ENCODE results near the gene SLC22A1.
"Not testable (repeated sequence)": the region's sequence is repeated elsewhere in the genome, so short reads cannot be mapped to it uniquely, and the experiment has no call there.

SLC22A1 gene

GRCh38 chr6:160110586-160111123 lies 11.0 kb upstream of the SLC22A1 start:
- Histone ChIP-seq H3K9ac (ENCODE audit: low read length) (no peak overlapping the region), H3K36me3 (ENCODE audit: control insufficient read depth, insufficient read depth, low read length) (peaks cover 8% of the 10 kb centered on the region)

GRCh38 chr6:160111806-160112205 lies 9.8 kb upstream of the SLC22A1 start:
- Histone ChIP-seq H3K4me1 (ENCODE audit: control insufficient read depth, insufficient read depth, low read length) (peaks cover 9% of the 10 kb centered on the region), H3K27ac (ENCODE audit: low read depth, low read length) (no peak overlapping the region), H3K9me3 (ENCODE audit: control insufficient read depth, insufficient read depth, low read depth, low read length) (peaks cover 2% of the 10 kb centered on the region; the same call in 1 of the 2 replicates), H3K27me3 (ENCODE audit: control insufficient read depth, insufficient read depth, low read length) (no peaks in the 10 kb centered on the region), H3K4me3 (ENCODE audit: low read depth, low read length) (no peak overlapping the region), H3K9ac (ENCODE audit: low read length) (no peak overlapping the region), H3K36me3 (ENCODE audit: control insufficient read depth, insufficient read depth, low read length) (peaks cover 4% of the 10 kb centered on the region; the same call in 1 of the 2 replicates)

More at GRCh38 chr6:160110586-160111123, 11.0 kb upstream of the SLC22A1 start:
- no peak overlapping the region for H3K27ac ChIP-seq (ENCODE audit: low read depth, low read length)
- H3K9me3 ChIP-seq (ENCODE audit: control insufficient read depth, insufficient read depth, low read depth, low read length): no peaks in the 10 kb centered on the region
- H3K4me3 ChIP-seq (ENCODE audit: low read depth, low read length): no peak overlapping the region
- H3K4me1 ChIP-seq (ENCODE audit: control insufficient read depth, insufficient read depth, low read length): peaks cover 9% of the 10 kb centered on the region
- no peaks in the 10 kb centered on the region for H3K27me3 ChIP-seq (ENCODE audit: control insufficient read depth, insufficient read depth, low read length)

GRCh38 chr6:160112628-160113299 lies 8.9 kb upstream of the SLC22A1 start:
- no peak overlapping the region for H3K27ac ChIP-seq (ENCODE audit: low read depth, low read length)
- peaks cover 4% of the 10 kb centered on the region; the same call in 1 of the 2 replicates for H3K36me3 ChIP-seq (ENCODE audit: control insufficient read depth, insufficient read depth, low read length)
- H3K4me1 ChIP-seq (ENCODE audit: control insufficient read depth, insufficient read depth, low read length): peaks cover 9% of the 10 kb centered on the region
- H3K9ac ChIP-seq (ENCODE audit: low read length): no peak overlapping the region
- H3K4me3 ChIP-seq (ENCODE audit: low read depth, low read length): no peak overlapping the region
- H3K9me3 ChIP-seq (ENCODE audit: control insufficient read depth, insufficient read depth, low read depth, low read length): peaks cover 11% of the 10 kb centered on the region
- H3K27me3 ChIP-seq (ENCODE audit: control insufficient read depth, insufficient read depth, low read length): no peaks in the 10 kb centered on the region

GRCh38 chr6:160114536-160114935 lies 7.1 kb upstream of the SLC22A1 start:
- not testable (repeated sequence) for H3K27ac ChIP-seq (ENCODE audit: low read depth, low read length); H3K4me1 ChIP-seq (ENCODE audit: control insufficient read depth, insufficient read depth, low read length); H3K27me3 ChIP-seq (ENCODE audit: control insufficient read depth, insufficient read depth, low read length); H3K36me3 ChIP-seq (ENCODE audit: control insufficient read depth, insufficient read depth, low read length); H3K4me3 ChIP-seq (ENCODE audit: low read depth, low read length); H3K9ac ChIP-seq (ENCODE audit: low read length)
- H3K9me3 ChIP-seq (ENCODE audit: control insufficient read depth, insufficient read depth, low read depth, low read length): peaks cover 22% of the 10 kb centered on the region

- Histone ChIP-seq H3K9ac (ENCODE audit: low read length) (no peak overlapping the region), H3K4me3 (ENCODE audit: low read depth, low read length) (no peak overlapping the region), H3K4me1 (ENCODE audit: control insufficient read depth, insufficient read depth, low read length) (peaks cover 9% of the 10 kb centered on the region), H3K36me3 (ENCODE audit: control insufficient read depth, insufficient read depth, low read length) (peaks cover 5% of the 10 kb centered on the region; the same call in 1 of the 2 replicates), H3K27ac (ENCODE audit: low read depth, low read length) (no peak overlapping the region), H3K9me3 (ENCODE audit: control insufficient read depth, insufficient read depth, low read depth, low read length) (peaks cover 22% of the 10 kb centered on the region), H3K27me3 (ENCODE audit: control insufficient read depth, insufficient read depth, low read length) (no peaks in the 10 kb centered on the region)
Observed at GRCh38 chr6:160115421-160115820, 6.2 kb upstream of the SLC22A1 start.

GRCh38 chr6:160116411-160116810 lies 5.2 kb upstream of the SLC22A1 start:
- Histone ChIP-seq H3K27me3 (ENCODE audit: control insufficient read depth, insufficient read depth, low read length) (no peaks in the 10 kb centered on the region), H3K4me1 (ENCODE audit: control insufficient read depth, insufficient read depth, low read length) (peaks cover 8% of the 10 kb centered on the region), H3K4me3 (ENCODE audit: low read depth, low read length) (no peak overlapping the region), H3K9ac (ENCODE audit: low read length) (no peak overlapping the region), H3K9me3 (ENCODE audit: control insufficient read depth, insufficient read depth, low read depth, low read length) (peaks cover 22% of the 10 kb centered on the region), H3K27ac (ENCODE audit: low read depth, low read length) (no peak overlapping the region), H3K36me3 (ENCODE audit: control insufficient read depth, insufficient read depth, low read length) (peaks cover 5% of the 10 kb centered on the region; the same call in 1 of the 2 replicates)

- H3K9ac ChIP-seq (ENCODE audit: low read length): no peak overlapping the region
- peaks cover 2% of the 10 kb centered on the region; the same call in 1 of the 2 replicates for H3K4me1 ChIP-seq (ENCODE audit: control insufficient read depth, insufficient read depth, low read length)
- H3K9me3 ChIP-seq (ENCODE audit: control insufficient read depth, insufficient read depth, low read depth, low read length): peaks cover 22% of the 10 kb centered on the region
- peaks cover 5% of the 10 kb centered on the region; the same call in 1 of the 2 replicates for H3K36me3 ChIP-seq (ENCODE audit: control insufficient read depth, insufficient read depth, low read length)
- no peak overlapping the region for H3K27ac ChIP-seq (ENCODE audit: low read depth, low read length)
- H3K4me3 ChIP-seq (ENCODE audit: low read depth, low read length): no peak overlapping the region
- H3K27me3 ChIP-seq (ENCODE audit: control insufficient read depth, insufficient read depth, low read length): no peaks in the 10 kb centered on the region
Observed at GRCh38 chr6:160117137-160117536, 4.5 kb upstream of the SLC22A1 start.

GRCh38 chr6:160118620-160119229 lies 2.9 kb upstream of the SLC22A1 start:
- Histone ChIP-seq H3K27me3 (ENCODE audit: control insufficient read depth, insufficient read depth, low read length) (no peaks in the 10 kb centered on the region), H3K9me3 (ENCODE audit: control insufficient read depth, insufficient read depth, low read depth, low read length) (peaks cover 22% of the 10 kb centered on the region), H3K4me1 (ENCODE audit: control insufficient read depth, insufficient read depth, low read length) (no peaks in the 10 kb centered on the region), H3K36me3 (ENCODE audit: control insufficient read depth, insufficient read depth, low read length) (peaks cover 5% of the 10 kb centered on the region; the same call in 1 of the 2 replicates), H3K4me3 (ENCODE audit: low read depth, low read length) (no peak overlapping the region), H3K27ac (ENCODE audit: low read depth, low read length) (no peak overlapping the region), H3K9ac (ENCODE audit: low read length) (no peak overlapping the region)

GRCh38 chr6:160120087-160120486 lies 1.5 kb upstream of the SLC22A1 start:
- peaks cover 22% of the 10 kb centered on the region for H3K9me3 ChIP-seq (ENCODE audit: control insufficient read depth, insufficient read depth, low read depth, low read length)
- no peaks in the 10 kb centered on the region for H3K4me1 ChIP-seq (ENCODE audit: control insufficient read depth, insufficient read depth, low read length)
- H3K36me3 ChIP-seq (ENCODE audit: control insufficient read depth, insufficient read depth, low read length): peaks cover 5% of the 10 kb centered on the region; the same call in 1 of the 2 replicates
- no peak overlapping the region for H3K9ac ChIP-seq (ENCODE audit: low read length)
- H3K27ac ChIP-seq (ENCODE audit: low read depth, low read length): no peak overlapping the region
- no peak overlapping the region for H3K4me3 ChIP-seq (ENCODE audit: low read depth, low read length)
- H3K27me3 ChIP-seq (ENCODE audit: control insufficient read depth, insufficient read depth, low read length): no peaks in the 10 kb centered on the region

GRCh38 chr6:160121981-160122380 lies 366 bp downstream of the SLC22A1 start:
- no peak overlapping the region for H3K4me3 ChIP-seq (ENCODE audit: low read depth, low read length)
- peaks cover 19% of the 10 kb centered on the region for H3K9me3 ChIP-seq (ENCODE audit: control insufficient read depth, insufficient read depth, low read depth, low read length)
- no peak overlapping the region for H3K27ac ChIP-seq (ENCODE audit: low read depth, low read length)
- no peaks in the 10 kb centered on the region for H3K27me3 ChIP-seq (ENCODE audit: control insufficient read depth, insufficient read depth, low read length)
- H3K9ac ChIP-seq (ENCODE audit: low read length): no peak overlapping the region
- H3K36me3 ChIP-seq (ENCODE audit: control insufficient read depth, insufficient read depth, low read length): peaks cover 5% of the 10 kb centered on the region; the same call in 1 of the 2 replicates
- H3K4me1 ChIP-seq (ENCODE audit: control insufficient read depth, insufficient read depth, low read length): no peaks in the 10 kb centered on the region

- no peaks in the 10 kb centered on the region; the same call in 1 of the 2 replicates for H3K27me3 ChIP-seq (ENCODE audit: control insufficient read depth, insufficient read depth, low read length)
- H3K4me3 ChIP-seq (ENCODE audit: low read depth, low read length): no peak overlapping the region
- H3K9ac ChIP-seq (ENCODE audit: low read length): no peak overlapping the region
- H3K4me1 ChIP-seq (ENCODE audit: control insufficient read depth, insufficient read depth, low read length): no peaks in the 10 kb centered on the region
- H3K27ac ChIP-seq (ENCODE audit: low read depth, low read length): no peak overlapping the region
- H3K36me3 ChIP-seq (ENCODE audit: control insufficient read depth, insufficient read depth, low read length): peaks cover 5% of the 10 kb centered on the region; the same call in 1 of the 2 replicates
- H3K9me3 ChIP-seq (ENCODE audit: control insufficient read depth, insufficient read depth, low read depth, low read length): peaks cover 11% of the 10 kb centered on the region
Observed at GRCh38 chr6:160122744-160123143, 1.1 kb downstream of the SLC22A1 start.

Measured in HUES6 (cell line).